ENCODE results near the gene KRT3. TPM values are rescaled to one million over a fixed set of nuclear protein-coding genes. Genes with fewer than 3 reads are reported as not detected.
A peak's percentile ranks its signal among the peaks of the same experiment; 100 is the strongest.
"Not testable (repeated sequence)": the region's sequence is repeated elsewhere in the genome, so short reads cannot be mapped to it uniquely, and the experiment has no call there.

The KRT3 gene
- total RNA-seq, 2 experiments from 2014 or later, result not detected

DNA sequence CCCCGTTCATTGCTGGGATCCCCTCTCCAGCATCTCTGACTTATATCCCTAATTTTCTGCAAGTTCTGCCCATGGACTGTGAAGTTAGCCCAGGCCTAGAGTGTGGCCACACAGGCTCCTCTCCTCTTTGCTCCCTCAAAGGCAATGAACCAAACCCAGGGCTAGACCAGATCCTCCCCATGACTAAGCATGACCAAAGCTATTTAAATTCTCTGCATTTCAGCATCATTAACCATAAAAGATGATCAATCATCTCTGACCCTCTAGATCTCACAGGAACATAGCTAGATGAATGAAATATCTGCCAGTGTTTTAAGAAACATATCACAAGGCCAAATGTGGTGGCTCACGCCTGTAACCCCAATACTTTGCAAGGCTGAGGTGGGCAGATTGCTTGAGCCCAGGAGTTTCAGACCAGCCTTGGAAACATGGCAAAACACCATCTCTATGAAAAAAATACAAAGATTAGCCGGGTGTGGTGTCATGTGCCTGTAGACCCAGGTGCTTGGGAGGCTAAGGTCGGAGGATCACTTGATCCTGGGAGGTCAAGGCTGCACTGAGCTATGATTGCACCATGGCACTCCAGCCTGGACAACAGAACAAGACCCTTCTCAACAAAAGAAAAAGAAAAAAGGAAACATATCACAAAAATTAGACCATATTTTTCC is 2.2 kb upstream of the KRT3 start:
- H3K9me3 Mint-ChIP-seq, result no peaks in the 10 kb centered on the region
- no peak overlapping the region for H3K27ac Mint-ChIP-seq
- intact Hi-C loops (cut with micrococcal nuclease), result no loop called here
- CTCF ChIA-PET, result interaction anchor here (1.1 kb wide), 1 partner anchor 82 kb away, joined by 3 read pairs; no protein-coding TSS in a partner anchor
- no peak for DNase-seq
- H3K4me3 Mint-ChIP-seq, result no peak overlapping the region
- no peaks in the 10 kb centered on the region for H3K4me1 Mint-ChIP-seq (ENCODE audit: low read depth)
- POLR2A ChIA-PET, result no interaction called here
- no peaks in the 10 kb centered on the region for H3K36me3 Mint-ChIP-seq
- no peaks in the 10 kb centered on the region for H3K27me3 Mint-ChIP-seq

- H3K27ac Mint-ChIP-seq, result no peak overlapping the region
- no peak overlapping the region for H3K4me3 Mint-ChIP-seq
- CTCF ChIA-PET, result interaction anchor here (1.1 kb wide), 1 partner anchor 83 kb away, joined by 3 read pairs; no protein-coding TSS in a partner anchor
- no peaks in the 10 kb centered on the region for H3K27me3 Mint-ChIP-seq
- H3K9me3 Mint-ChIP-seq, result no peaks in the 10 kb centered on the region
- DNase-seq, result no peak
- intact Hi-C loops (cut with micrococcal nuclease), result no loop called here
- no peaks in the 10 kb centered on the region for H3K36me3 Mint-ChIP-seq
- H3K4me1 Mint-ChIP-seq (ENCODE audit: low read depth), result no peaks in the 10 kb centered on the region
- POLR2A ChIA-PET, result no interaction called here
Measured at GRCh38 chr12:52797529-52797894, 1.6 kb upstream of the KRT3 start.

- H3K9me3 Mint-ChIP-seq, result no peaks in the 10 kb centered on the region
- no peaks in the 10 kb centered on the region for H3K36me3 Mint-ChIP-seq
- no peaks in the 10 kb centered on the region for H3K27me3 Mint-ChIP-seq
- no peak for DNase-seq
- H3K27ac Mint-ChIP-seq, result no peak overlapping the region
- H3K4me3 Mint-ChIP-seq, result no peak overlapping the region
- ChIA-PET CTCF (no interaction called here), POLR2A (no interaction called here)
- H3K4me1 Mint-ChIP-seq (ENCODE audit: low read depth), result no peaks in the 10 kb centered on the region
- intact Hi-C loops (cut with micrococcal nuclease), result no loop called here
Measured at GRCh38 chr12:52796839-52797528, 1.1 kb upstream of the KRT3 start.

GRCh38 chr12:52796429-52796794 is 495 bp upstream of the KRT3 start:
- Mint-ChIP-seq H3K36me3 (no peaks in the 10 kb centered on the region), H3K4me1 (ENCODE audit: low read depth) (no peaks in the 10 kb centered on the region), H3K27ac (no peak overlapping the region), H3K9me3 (no peaks in the 10 kb centered on the region), H3K27me3 (peaks cover 4% of the 10 kb centered on the region), H3K4me3 (no peak overlapping the region)
- intact Hi-C loops (cut with micrococcal nuclease), result no loop called here
- CTCF ChIA-PET, result no interaction called here
- POLR2A ChIA-PET, result no interaction called here
- no peak for DNase-seq

GRCh38 chr12:52795332-52795674 is 614 bp downstream of the KRT3 start:
- H3K4me1 Mint-ChIP-seq (ENCODE audit: low read depth); intact Hi-C loops (cut with micrococcal nuclease); H3K36me3 Mint-ChIP-seq; H3K4me3 Mint-ChIP-seq; H3K27me3 Mint-ChIP-seq; H3K9me3 Mint-ChIP-seq; POLR2A ChIA-PET; H3K27ac Mint-ChIP-seq; DNase-seq: not testable (repeated sequence)
- CTCF ChIA-PET, result interaction anchor here (1.2 kb wide), 1 partner anchor 84 kb away, joined by 3 read pairs; no protein-coding TSS in a partner anchor

DNA sequence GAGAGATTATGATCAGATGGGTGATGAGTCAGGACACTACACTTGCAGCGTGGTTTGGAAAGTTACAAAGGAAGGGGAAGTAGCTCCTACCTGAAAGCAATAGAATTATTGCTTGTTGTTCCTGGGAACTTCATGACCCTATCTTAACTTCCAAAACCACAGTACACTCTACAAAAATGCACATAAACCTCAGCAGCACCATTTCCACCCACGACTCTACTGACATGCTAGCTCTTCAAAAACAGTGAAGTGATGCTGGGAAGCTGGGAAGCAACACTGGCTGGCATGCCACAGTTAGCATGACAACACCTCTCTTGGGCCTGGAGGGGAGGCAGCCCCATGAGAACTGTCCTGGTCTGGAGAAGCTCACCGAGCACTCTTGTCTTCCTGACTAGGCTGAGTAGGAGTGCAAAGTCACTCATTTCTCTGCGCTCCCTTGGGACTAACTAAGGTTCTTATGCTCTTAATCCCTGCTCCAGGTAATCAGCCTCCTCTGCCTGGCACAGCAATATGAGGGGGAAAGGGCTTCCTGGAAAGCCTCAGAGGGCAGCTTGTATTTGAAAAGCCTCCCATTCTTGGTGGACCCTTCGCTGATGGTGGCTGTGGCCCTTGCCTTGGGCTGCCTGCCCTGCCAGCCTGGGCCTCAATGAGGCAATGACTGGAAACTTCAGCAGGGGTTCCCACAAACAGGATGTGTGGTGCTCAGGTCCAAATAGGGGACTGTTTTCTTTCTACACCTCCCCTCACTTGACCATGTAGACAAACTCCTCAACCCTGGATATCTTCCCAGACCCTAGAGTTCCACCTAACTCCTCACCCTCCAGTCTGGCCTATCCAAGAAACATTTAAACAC is 1.2 kb downstream of the KRT3 start:
- no peak for DNase-seq
- H3K27ac Mint-ChIP-seq, result no peak overlapping the region
- ChIA-PET CTCF (interaction anchor here (1.2 kb wide), 1 partner anchor 85 kb away, joined by 3 read pairs; no protein-coding TSS in a partner anchor), POLR2A (no interaction called here)
- peaks cover 12% of the 10 kb centered on the region for H3K27me3 Mint-ChIP-seq
- no peak overlapping the region for H3K4me3 Mint-ChIP-seq
- no peaks in the 10 kb centered on the region for H3K36me3 Mint-ChIP-seq
- H3K9me3 Mint-ChIP-seq, result no peaks in the 10 kb centered on the region
- intact Hi-C loops (cut with micrococcal nuclease), result no loop called here
- peaks cover 3% of the 10 kb centered on the region for H3K4me1 Mint-ChIP-seq (ENCODE audit: low read depth)

DNA sequence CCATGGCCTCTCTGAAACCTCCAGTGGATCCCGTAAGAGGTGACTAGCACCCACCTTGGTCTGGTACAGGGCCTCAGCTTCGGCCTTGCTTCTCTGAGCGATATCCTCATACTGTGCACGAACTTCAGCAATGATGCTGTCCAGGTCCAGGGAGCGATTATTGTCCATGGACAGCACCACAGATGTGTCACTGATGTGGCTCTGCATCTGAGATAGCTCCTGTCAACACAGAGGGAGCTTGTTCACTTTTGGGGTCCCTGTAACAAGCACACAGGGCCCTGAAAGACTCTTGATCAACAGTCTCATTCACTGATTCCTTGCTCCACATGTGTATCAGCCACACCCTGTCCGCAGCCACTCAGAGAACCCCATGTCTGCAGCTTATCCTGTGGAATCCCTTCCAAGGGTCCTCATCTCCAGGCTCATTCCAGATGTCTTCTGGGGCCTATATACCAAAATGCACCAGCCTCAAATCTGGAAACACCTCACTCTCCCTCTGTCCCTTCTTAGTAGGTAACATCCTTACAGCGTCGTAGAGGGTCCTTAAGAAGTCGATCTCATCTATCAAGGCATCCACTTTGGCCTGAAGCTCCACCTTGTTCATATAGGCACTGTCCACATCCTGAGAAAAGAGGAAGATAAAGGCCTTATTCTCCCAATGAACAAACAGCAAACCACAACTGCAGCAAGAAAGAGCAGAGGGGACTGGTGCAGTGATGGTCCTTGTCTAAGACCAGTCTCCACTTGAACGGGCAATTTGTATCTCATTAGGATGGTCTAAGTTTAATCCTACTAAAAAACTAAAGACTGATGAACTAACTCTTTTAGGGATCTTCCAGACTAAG is 3.5 kb downstream of the KRT3 start:
- no peak overlapping the region for H3K4me3 Mint-ChIP-seq
- CTCF ChIA-PET, result no interaction called here
- no peak for DNase-seq
- H3K4me1 Mint-ChIP-seq (ENCODE audit: low read depth), result peaks cover 3% of the 10 kb centered on the region
- POLR2A ChIA-PET, result no interaction called here
- intact Hi-C loops (cut with micrococcal nuclease), result no loop called here
- H3K27ac Mint-ChIP-seq, result no peak overlapping the region
- H3K9me3 Mint-ChIP-seq, result no peaks in the 10 kb centered on the region
- peaks cover 21% of the 10 kb centered on the region for H3K27me3 Mint-ChIP-seq
- H3K36me3 Mint-ChIP-seq, result no peaks in the 10 kb centered on the region

DNA sequence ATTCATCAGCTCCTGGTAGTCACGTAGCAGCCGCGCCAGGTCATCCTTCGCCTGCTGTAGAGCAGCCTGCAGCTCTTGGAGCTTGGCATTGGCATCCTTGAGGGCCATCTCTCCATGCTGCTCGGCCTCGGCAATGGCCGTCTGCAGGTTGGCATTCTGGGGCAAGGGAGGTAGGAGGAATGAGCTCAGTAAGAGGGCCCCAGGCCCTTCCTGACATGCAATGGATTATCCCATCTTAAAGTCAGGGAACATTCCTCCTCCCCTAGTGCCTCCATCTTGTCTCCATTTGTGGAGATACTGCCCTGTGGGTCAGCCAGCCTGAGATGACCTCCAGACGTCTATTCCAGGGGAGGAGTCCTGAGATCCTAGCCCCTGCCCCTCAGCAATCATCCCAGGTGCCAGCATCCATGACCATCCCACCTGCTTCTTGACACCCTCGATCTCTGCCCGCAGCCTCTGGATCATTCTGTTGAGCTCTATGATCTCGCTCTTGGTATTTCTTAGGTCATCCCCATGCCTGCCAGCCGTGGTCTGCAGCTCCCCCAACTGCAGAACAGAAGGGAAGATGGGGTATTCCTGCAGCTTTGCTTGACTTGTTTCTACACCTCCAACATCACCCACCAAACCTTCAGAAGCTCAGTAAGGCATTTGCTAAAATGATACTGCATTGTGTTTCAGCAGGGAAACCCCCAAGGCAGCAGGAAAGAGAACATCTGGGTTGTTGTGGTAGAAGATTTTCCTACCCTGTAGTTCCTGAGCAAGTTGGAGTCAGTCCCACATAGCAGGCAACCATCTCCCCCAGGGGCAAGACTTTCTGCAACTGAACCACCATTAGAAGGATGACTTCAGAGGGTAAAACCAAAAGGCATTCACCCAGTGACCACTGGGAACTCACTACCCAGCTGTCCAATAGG is 4.4 kb downstream of the KRT3 start:
- no peaks in the 10 kb centered on the region for H3K36me3 Mint-ChIP-seq
- POLR2A ChIA-PET, result no interaction called here
- no peak overlapping the region for H3K27ac Mint-ChIP-seq
- CTCF ChIA-PET, result no interaction called here
- peaks cover 21% of the 10 kb centered on the region for H3K27me3 Mint-ChIP-seq
- peaks cover 3% of the 10 kb centered on the region for H3K4me1 Mint-ChIP-seq (ENCODE audit: low read depth)
- no peaks in the 10 kb centered on the region for H3K9me3 Mint-ChIP-seq
- no peak overlapping the region for H3K4me3 Mint-ChIP-seq
- DNase-seq, result no peak
- intact Hi-C loops (cut with micrococcal nuclease), result no loop called here

DNA sequence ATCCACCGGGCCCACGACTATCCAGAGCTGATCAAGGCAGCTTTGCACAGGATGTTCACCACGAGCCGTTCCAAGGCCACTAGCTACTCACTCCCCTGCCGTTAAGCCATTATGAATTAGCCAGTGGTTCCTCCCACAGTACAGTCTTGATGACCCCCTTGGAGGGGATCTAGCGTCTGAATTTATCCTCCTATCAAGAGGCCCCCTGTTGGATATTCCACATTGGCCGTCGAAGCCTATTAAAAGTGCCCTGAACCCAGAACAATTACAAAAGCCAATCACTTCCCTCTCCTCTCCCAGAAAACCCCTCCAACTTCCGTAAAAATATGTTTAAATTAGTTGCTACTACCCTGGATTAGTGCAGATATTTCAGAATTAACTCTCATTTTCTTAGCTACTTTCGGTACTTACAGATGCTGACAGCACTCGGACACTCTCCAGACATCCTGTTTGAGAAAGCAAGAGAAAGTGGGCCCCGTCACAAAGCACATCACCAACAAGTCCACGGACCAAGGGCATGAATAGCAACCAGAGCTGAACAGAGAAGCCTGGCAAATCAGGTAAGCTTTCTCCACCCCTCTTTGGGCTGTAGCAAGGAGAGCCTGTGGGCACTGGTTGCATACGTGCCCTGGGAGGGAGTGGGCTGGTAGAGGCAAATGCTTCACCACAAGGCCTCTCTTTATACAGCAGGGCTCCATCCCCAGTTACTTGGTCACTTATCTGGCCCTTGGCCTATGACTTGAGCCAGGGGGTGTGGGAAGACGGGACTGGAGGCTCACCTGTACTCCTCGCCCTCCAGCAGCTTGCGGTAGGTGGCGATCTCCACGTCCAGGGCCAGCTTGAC is 5.3 kb downstream of the KRT3 start:
- Mint-ChIP-seq H3K4me3 (no peak overlapping the region), H3K4me1 (ENCODE audit: low read depth) (peaks cover 3% of the 10 kb centered on the region), H3K36me3 (no peaks in the 10 kb centered on the region), H3K27me3 (peaks cover 21% of the 10 kb centered on the region), H3K9me3 (no peaks in the 10 kb centered on the region), H3K27ac (no peak overlapping the region)
- CTCF ChIA-PET, result no interaction called here
- intact Hi-C loops (cut with micrococcal nuclease), result no loop called here
- POLR2A ChIA-PET, result no interaction called here
- no peak for DNase-seq

DNA sequence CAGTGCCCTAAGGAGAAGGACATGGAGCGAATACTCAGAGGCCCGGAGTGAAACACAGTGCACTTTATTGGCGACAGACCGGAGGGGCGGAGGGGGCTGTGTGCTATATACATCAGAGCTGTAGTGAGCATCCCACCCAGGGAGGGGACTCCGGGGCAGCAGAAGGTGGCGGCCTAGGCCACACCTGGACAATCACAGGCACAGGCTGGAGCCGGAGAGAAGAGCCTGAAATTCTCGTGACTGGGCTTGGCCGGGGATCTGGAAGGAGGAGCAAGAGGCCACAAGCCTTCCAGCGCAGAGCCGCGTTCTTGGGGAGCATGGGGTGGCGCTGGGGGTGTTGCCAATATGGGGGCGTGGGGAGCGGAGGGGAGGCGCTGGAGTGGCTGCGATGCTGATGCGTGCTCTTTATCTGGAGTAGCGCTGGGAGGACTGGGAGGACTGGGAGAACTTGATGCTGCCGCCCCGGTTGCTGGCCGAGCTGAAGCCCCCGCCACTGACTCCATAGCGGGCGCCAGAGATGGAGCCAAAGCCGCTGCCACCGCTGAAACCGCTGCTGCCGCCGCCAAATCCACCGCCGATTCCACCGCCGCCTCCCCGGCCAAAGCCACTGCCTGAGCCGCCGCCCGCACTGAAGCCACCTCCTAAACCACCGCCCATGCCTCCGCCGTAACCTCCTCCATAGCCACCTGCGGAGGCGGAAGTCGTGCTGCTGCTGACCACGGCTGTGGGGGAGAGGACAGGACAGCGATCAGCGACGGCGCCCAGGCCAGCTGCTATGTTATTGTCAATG is 6.1 kb downstream of the KRT3 start:
- H3K36me3 Mint-ChIP-seq, result no peaks in the 10 kb centered on the region
- peaks cover 3% of the 10 kb centered on the region for H3K4me1 Mint-ChIP-seq (ENCODE audit: low read depth)
- POLR2A ChIA-PET, result no interaction called here
- H3K9me3 Mint-ChIP-seq, result no peaks in the 10 kb centered on the region
- no peak overlapping the region for H3K27ac Mint-ChIP-seq
- H3K27me3 Mint-ChIP-seq, result peaks cover 26% of the 10 kb centered on the region
- intact Hi-C loops (cut with micrococcal nuclease), result no loop called here
- CTCF ChIA-PET, result no interaction called here
- peak; percentile 11 for DNase-seq
- no peak overlapping the region for H3K4me3 Mint-ChIP-seq
